ENCODE results near the gene MALT1.

- no peak for TF ChIP-seq CTCF (conservative IDR thresholded peaks at IDR 0.05; ENCODE audit: low read length)
- TF ChIP-seq EZH2phosphoT487 (IDR thresholded peaks at IDR 0.05; ENCODE audit: borderline replicate concordance, low read depth, low read length), result no peak
Measured at GRCh38 chr18:58625839-58626238, 45.4 kb upstream of the MALT1 start.

Measured in OCI-LY7 (cell line).